DOHH2 (cell line): Measurements from ENCODE around the gene GPR26.

Experiments used
- H3F3A ChIP-seq: fragments of 200-600 bp; sonication (generic), shearing (Covaris generic); 2 replicates; pipeline ENCODE4 v1.6.0; 2016; ENCODE audit warnings: antibody characterized with exemption, mild to moderate bottlenecking; ENCODE audit not compliant: control insufficient read depth, insufficient read depth
- H3K27ac ChIP-seq: fragments of 200-600 bp; sonication (generic); 2 replicates; pipeline ENCODE4 v1.5.1; 2014; ENCODE audit warnings: low read depth, mild to moderate bottlenecking, low read length, moderate library complexity
- H3K27me3 ChIP-seq: fragments of 200-600 bp; sonication (generic); 2 replicates; pipeline ENCODE4 v1.6.1; 2014; ENCODE audit warnings: mild to moderate bottlenecking, low read length, mixed read lengths; ENCODE audit not compliant: control insufficient read depth
- H3K36me3 ChIP-seq: fragments of 200-600 bp; sonication (generic); 2 replicates; pipeline ENCODE4 v1.6.1; 2014; ENCODE audit warnings: mild to moderate bottlenecking, low read length, moderate library complexity, mixed read lengths; ENCODE audit not compliant: control insufficient read depth
- H3K4me1 ChIP-seq: fragments of 200-600 bp; sonication (generic); 2 replicates; pipeline ENCODE4 v1.6.1; 2014; ENCODE audit warnings: mild to moderate bottlenecking, low read length, mixed read lengths; ENCODE audit not compliant: control insufficient read depth
- H3K4me2 ChIP-seq: fragments of 200-600 bp; sonication (generic); 2 replicates; pipeline ENCODE4 v1.6.0; 2014; ENCODE audit warnings: mild to moderate bottlenecking, low read length, moderate library complexity
- H3K4me3 ChIP-seq: fragments of 200-600 bp; sonication (generic); 2 replicates; pipeline ENCODE4 v1.5.1; 2014; ENCODE audit warnings: mild to moderate bottlenecking, low read length, mixed read lengths
- H3K79me2 ChIP-seq: fragments of 200-600 bp; sonication (generic); 2 replicates; pipeline ENCODE4 v1.6.1; 2014; ENCODE audit warnings: mild to moderate bottlenecking, low read length, mixed read lengths; ENCODE audit not compliant: control insufficient read depth
- H3K9me2 ChIP-seq: fragments of 200-600 bp; sonication (generic); replicated peaks from 2 replicates; pipeline ENCODE4 v1.6.1; 2014; ENCODE audit warnings: mild to moderate bottlenecking, low read length, mixed read lengths; ENCODE audit not compliant: control insufficient read depth
- H3K9me3 ChIP-seq: fragments of 200-600 bp; sonication (generic); 2 replicates; pipeline ENCODE4 v1.6.1; 2014; ENCODE audit warnings: antibody characterized with exemption, low read length, mixed read lengths; ENCODE audit not compliant: control insufficient read depth, insufficient read depth
- H4K20me1 ChIP-seq: fragments of 200-600 bp; sonication (generic); 2 replicates; pipeline ENCODE4 v1.6.0; 2014; ENCODE audit warnings: low read depth, mild to moderate bottlenecking, antibody characterized with exemption, low read length, moderate library complexity; ENCODE audit not compliant: control insufficient read depth, insufficient read depth
- EZH2phosphoT487 ChIP-seq: fragments of 200-600 bp; sonication (generic); IDR thresholded peaks from 2 replicates; pipeline ENCODE4 v1.6.1; 2017; ENCODE audit warnings: borderline replicate concordance, mild to moderate bottlenecking, antibody characterized with exemption, low read length, moderate library complexity, mixed read lengths
- TF ChIP-seq, protein P1 (sequence below): fragments of 200-600 bp; sonication (generic); IDR thresholded peaks from one replicate; pipeline ENCODE4 v1.5.1; 2014; ENCODE audit warnings: antibody characterized with exemption, mild to moderate bottlenecking, low read depth, low read length; ENCODE audit not compliant: poor library complexity, severe bottlenecking

Gene GPR26

DNA sequence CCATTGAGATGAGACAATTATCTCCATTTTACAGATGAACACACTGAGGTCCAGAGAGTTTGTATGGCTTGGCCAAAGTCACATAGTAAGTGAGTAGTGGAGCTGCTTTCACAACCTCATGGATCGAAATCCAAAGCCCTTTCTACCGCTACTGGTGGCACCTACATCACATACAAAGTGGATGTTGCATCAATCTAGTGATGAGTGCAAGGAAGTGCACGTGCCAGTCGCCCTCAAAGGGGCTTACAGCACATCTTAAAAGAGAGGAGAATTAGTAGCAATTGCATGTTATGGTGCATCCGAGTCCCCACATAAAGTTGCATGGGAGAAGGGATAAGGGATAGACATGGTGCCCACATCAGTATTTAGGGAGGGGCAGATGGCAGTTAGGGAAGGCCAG, 31.0 kb upstream of the GPR26 start:
- Histone ChIP-seq H4K20me1 (no peaks in the 10 kb centered on the region), H3K36me3 (no peaks in the 10 kb centered on the region), H3F3A (no peaks in the 10 kb centered on the region), H3K4me3 (no peak overlapping the region), H3K9me2 (no peaks in the 10 kb centered on the region), H3K4me1 (no peaks in the 10 kb centered on the region), H3K4me2 (no peak overlapping the region), H3K79me2 (no peaks in the 10 kb centered on the region), H3K27ac (no peak overlapping the region), H3K27me3 (peaks cover 13% of the 10 kb centered on the region; the same call in 1 of the 2 replicates), H3K9me3 (no peaks in the 10 kb centered on the region)
- no peak for TF ChIP-seq EZH2phosphoT487
- TF ChIP-seq, protein P1, sequence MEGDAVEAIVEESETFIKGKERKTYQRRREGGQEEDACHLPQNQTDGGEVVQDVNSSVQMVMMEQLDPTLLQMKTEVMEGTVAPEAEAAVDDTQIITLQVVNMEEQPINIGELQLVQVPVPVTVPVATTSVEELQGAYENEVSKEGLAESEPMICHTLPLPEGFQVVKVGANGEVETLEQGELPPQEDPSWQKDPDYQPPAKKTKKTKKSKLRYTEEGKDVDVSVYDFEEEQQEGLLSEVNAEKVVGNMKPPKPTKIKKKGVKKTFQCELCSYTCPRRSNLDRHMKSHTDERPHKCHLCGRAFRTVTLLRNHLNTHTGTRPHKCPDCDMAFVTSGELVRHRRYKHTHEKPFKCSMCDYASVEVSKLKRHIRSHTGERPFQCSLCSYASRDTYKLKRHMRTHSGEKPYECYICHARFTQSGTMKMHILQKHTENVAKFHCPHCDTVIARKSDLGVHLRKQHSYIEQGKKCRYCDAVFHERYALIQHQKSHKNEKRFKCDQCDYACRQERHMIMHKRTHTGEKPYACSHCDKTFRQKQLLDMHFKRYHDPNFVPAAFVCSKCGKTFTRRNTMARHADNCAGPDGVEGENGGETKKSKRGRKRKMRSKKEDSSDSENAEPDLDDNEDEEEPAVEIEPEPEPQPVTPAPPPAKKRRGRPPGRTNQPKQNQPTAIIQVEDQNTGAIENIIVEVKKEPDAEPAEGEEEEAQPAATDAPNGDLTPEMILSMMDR, result no peak

DNA sequence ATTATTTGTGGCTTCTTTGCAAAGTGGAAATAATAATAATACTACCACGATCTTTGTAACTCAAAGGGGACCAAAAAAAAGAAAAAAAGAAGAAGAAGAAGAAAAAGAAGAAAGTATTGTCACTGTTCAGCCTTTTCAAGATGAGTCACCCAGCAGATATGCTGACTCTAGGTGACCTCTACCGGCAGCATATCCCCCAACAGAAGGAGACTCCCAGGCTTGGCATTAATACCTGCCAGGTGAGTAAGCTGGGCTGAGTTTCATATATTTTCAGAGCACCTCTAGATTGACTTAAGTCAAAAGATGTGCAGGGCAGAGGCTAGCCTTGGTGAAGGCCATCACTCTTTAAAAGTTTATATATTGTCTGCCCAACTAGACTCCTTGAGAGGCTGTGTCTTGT, 30.4 kb upstream of the GPR26 start:
- no peaks in the 10 kb centered on the region for H3K9me3 ChIP-seq

GRCh38 chr10:123636598-123637325, 29.4 kb upstream of the GPR26 start:
- H3K4me1 ChIP-seq, result no peaks in the 10 kb centered on the region
- H3K27me3 ChIP-seq, result peaks cover 15% of the 10 kb centered on the region; the same call in 1 of the 2 replicates
- no peaks in the 10 kb centered on the region for H3K36me3 ChIP-seq
- no peak overlapping the region for H3K4me2 ChIP-seq
- TF ChIP-seq, protein P1, result no peak
- TF ChIP-seq EZH2phosphoT487, result no peak
- H3K79me2 ChIP-seq, result no peaks in the 10 kb centered on the region
- H3K4me3 ChIP-seq, result no peak overlapping the region
- no peak overlapping the region for H3K27ac ChIP-seq
- no peaks in the 10 kb centered on the region for H3K9me3 ChIP-seq
- H4K20me1 ChIP-seq, result no peaks in the 10 kb centered on the region
- H3K9me2 ChIP-seq, result no peaks in the 10 kb centered on the region
- no peaks in the 10 kb centered on the region for H3F3A ChIP-seq

More for the DNA sequence above, 30.4 kb upstream of the GPR26 start:
- no peaks in the 10 kb centered on the region for H3K79me2 ChIP-seq
- no peak for TF ChIP-seq EZH2phosphoT487
- TF ChIP-seq, protein P1, result no peak
- no peaks in the 10 kb centered on the region for H3K9me2 ChIP-seq
- no peak overlapping the region for H3K27ac ChIP-seq
- no peak overlapping the region for H3K4me2 ChIP-seq
- H3K36me3 ChIP-seq, result no peaks in the 10 kb centered on the region
- no peaks in the 10 kb centered on the region for H3F3A ChIP-seq
- H3K27me3 ChIP-seq, result peaks cover 15% of the 10 kb centered on the region; the same call in 1 of the 2 replicates
- no peak overlapping the region for H3K4me3 ChIP-seq
- H3K4me1 ChIP-seq, result no peaks in the 10 kb centered on the region
- H4K20me1 ChIP-seq, result no peaks in the 10 kb centered on the region
